A673 (cell line): ENCODE measurements around the gene NELL1. TPM values are rescaled to one million over a fixed set of nuclear protein-coding genes. Genes with fewer than 3 reads are reported as not detected.

Experiments used
- BruUV-seq: library from RNA; stranded (reverse); fragments of 400-500 nt; replicated peaks from 2 replicates; lab custom pipeline; 2021; lab: Mats Ljungman, UMichigan
- CTCF ChIA-PET: fragments of 300-600 bp; sonication (Branson Sonifier 250); formaldehyde crosslinking; loops from one replicate; lab custom pipeline; 2022; ENCODE audit warnings: antibody characterized with exemption; lab: Charles Lee
- POLR2A ChIA-PET: fragments of 300-600 bp; sonication (Branson Sonifier 250); formaldehyde crosslinking; loops from one replicate; lab custom pipeline; 2022; ENCODE audit warnings: antibody characterized with exemption; ENCODE audit not compliant: low non-redundant PET; lab: Charles Lee
- DNase-seq: peaks from one replicate; pipeline ENCODE4 v3.0.0-alpha.2; 2015; ENCODE audit warnings: low spot score
- H3K27ac ChIP-seq: fragments of 200-600 bp; sonication (generic); 2 replicates; pipeline ENCODE4 v1.5.1; 2016; ENCODE audit warnings: mixed run types, low read depth, mild to moderate bottlenecking, mixed read lengths, antibody characterized with exemption, low read length; ENCODE audit not compliant: poor library complexity, severe bottlenecking
- H3K27me3 ChIP-seq: fragments of 200-600 bp; sonication (generic); replicated peaks from 2 replicates; pipeline ENCODE4 v1.6.1; 2017; ENCODE audit warnings: mixed run types, low read depth, mild to moderate bottlenecking, mixed read lengths, antibody characterized with exemption, low read length; ENCODE audit not compliant: insufficient read depth, poor library complexity
- H3K36me3 ChIP-seq: fragments of 200-600 bp; sonication (generic); 2 replicates; pipeline ENCODE4 v1.6.1; 2016; ENCODE audit warnings: mixed run types, mild to moderate bottlenecking, mixed read lengths, antibody characterized with exemption, low read length; ENCODE audit not compliant: insufficient read depth, poor library complexity, severe bottlenecking
- H3K4me1 ChIP-seq: fragments of 200-600 bp; sonication (generic); 2 replicates; pipeline ENCODE4 v1.6.1; 2017; ENCODE audit warnings: mixed run types, mild to moderate bottlenecking, mixed read lengths, antibody characterized with exemption, low read length; ENCODE audit not compliant: insufficient read depth, poor library complexity, severe bottlenecking
- H3K4me3 ChIP-seq: fragments of 200-600 bp; sonication (generic); 2 replicates; pipeline ENCODE4 v1.5.1; 2016; ENCODE audit warnings: low read depth, mixed run types, mild to moderate bottlenecking, mixed read lengths, low read length; ENCODE audit not compliant: poor library complexity, severe bottlenecking
- H3K9me3 ChIP-seq: fragments of 200-600 bp; sonication (generic); 2 replicates; pipeline ENCODE4 v1.6.1; 2016; ENCODE audit warnings: mixed run types, low read depth, mild to moderate bottlenecking, mixed read lengths, antibody characterized with exemption, low read length; ENCODE audit not compliant: poor library complexity, severe bottlenecking
- CTCF ChIP-seq: fragments of 300-800, 200-600 bp; sonication (generic); conservative IDR thresholded peaks from 2 replicates; pipeline ENCODE4 v1.5.1; 2017; ENCODE audit warnings: low read depth, mild to moderate bottlenecking, antibody characterized with exemption, low read length, moderate library complexity, mixed read lengths
- EZH2 ChIP-seq: fragments of 200-600 bp; sonication (generic); IDR thresholded peaks from 2 replicates; pipeline ENCODE4 v1.6.1; 2017; ENCODE audit warnings: borderline replicate concordance, low read depth, mild to moderate bottlenecking, mixed read lengths, antibody characterized with exemption, low read length; ENCODE audit not compliant: poor library complexity, severe bottlenecking
- intact Hi-C: fragments of 100-400 bp; cut with micrococcal nuclease; formaldehyde crosslinking; loops from one replicate; pipeline ENCODE4 v1.10.0; 2022; ENCODE audit not compliant: unreplicated experiment
- total RNA-seq: library from RNA; stranded (reverse); gene quantifications from 2 replicates; pipeline ENCODE4 v1.2.3, GENCODE V29; 2021

The NELL1 gene
- total RNA-seq, 1 experiment from 2014 or later: 0.32 TPM

GRCh38 chr11:21485426-21485825, 816.0 kb downstream of the NELL1 start:
- ChIA-PET CTCF (no interaction called here), POLR2A (no interaction called here)
- Histone ChIP-seq H3K36me3 (no peaks in the 10 kb centered on the region), H3K9me3 (no peaks in the 10 kb centered on the region), H3K4me1 (no peaks in the 10 kb centered on the region), H3K27ac (no peak overlapping the region), H3K4me3 (no peak overlapping the region), H3K27me3 (no peaks in the 10 kb centered on the region)
- no peak for DNase-seq
- intact Hi-C loops: no loop called here
- TF ChIP-seq EZH2 (no peak), CTCF (no peak)
- BruUV-seq: no TSS peak

GRCh38 chr11:21489416-21490115, 820.2 kb downstream of the NELL1 start:
- ChIA-PET CTCF (no interaction called here), POLR2A (no interaction called here)
- no peak for DNase-seq
- Histone ChIP-seq H3K9me3 (no peaks in the 10 kb centered on the region), H3K36me3 (no peaks in the 10 kb centered on the region), H3K4me3 (no peak overlapping the region), H3K27ac (no peak overlapping the region), H3K27me3 (no peaks in the 10 kb centered on the region), H3K4me1 (no peaks in the 10 kb centered on the region)
- BruUV-seq: no TSS peak
- no peak for TF ChIP-seq EZH2
- no peak for TF ChIP-seq CTCF
- intact Hi-C loops: no loop called here

GRCh38 chr11:21492931-21493330, 823.5 kb downstream of the NELL1 start:
- H3K27me3 ChIP-seq: no peaks in the 10 kb centered on the region
- H3K36me3 ChIP-seq: no peaks in the 10 kb centered on the region
- intact Hi-C loops: no loop called here
- no peaks in the 10 kb centered on the region for H3K4me1 ChIP-seq
- no peaks in the 10 kb centered on the region for H3K9me3 ChIP-seq
- CTCF ChIA-PET: no interaction called here
- no peak overlapping the region for H3K4me3 ChIP-seq
- TF ChIP-seq CTCF: no peak
- no peak for TF ChIP-seq EZH2
- BruUV-seq: no TSS peak
- POLR2A ChIA-PET: no interaction called here
- DNase-seq: no peak
- H3K27ac ChIP-seq: no peak overlapping the region
